Endothelial cell of umbilical vein (primary cell): ENCODE results near the gene SWAP70. TPM values are rescaled to one million over a fixed set of nuclear protein-coding genes. Genes with fewer than 3 reads are reported as not detected.

ENCODE experiments used
- BruUV-seq: library from RNA; stranded (reverse); fragments of 400-500 nt; replicated peaks from 2 replicates; lab custom pipeline; 2021; lab: Mats Ljungman, UMichigan
- CTCF ChIA-PET: fragments of 300-600, 350-600 bp; sonication (Branson Sonifier 250); formaldehyde crosslinking; loops from one replicate; lab custom pipeline; 2021; ENCODE audit warnings: antibody characterized with exemption, inconsistent platforms; lab: Charles Lee
- POLR2A ChIA-PET: fragments of 300-600, 350-600 bp; sonication (Branson Sonifier 250); formaldehyde crosslinking; loops from one replicate; lab custom pipeline; 2021; ENCODE audit warnings: antibody characterized with exemption, inconsistent platforms; lab: Charles Lee
- DNase-seq: peaks from one replicate; pipeline ENCODE4 v3.0.0-alpha.2; 2011; ENCODE audit warnings: low read depth, low spot score
- FAIRE-seq: peaks from 2 replicates; lab custom pipeline; 2011; peaks lifted over from hg19 to GRCh38; lab: Jason Lieb, UNC
- H2AFZ ChIP-seq: 2 replicates; pipeline ENCODE4 v1.6.0; 2012; ENCODE audit warnings: low read depth, low read length, control low read depth, inconsistent platforms
- H3K27ac ChIP-seq: 2 replicates; pipeline ENCODE4 v1.5.1; 2011; ENCODE audit warnings: low read depth, mild to moderate bottlenecking, control low read depth, low read length, moderate library complexity; ENCODE audit not compliant: insufficient read depth
- H3K27me3 ChIP-seq, 2 experiments: 2 replicates each; pipeline versions ENCODE4 v1.6.0 to v1.6.1; 2011; ENCODE audit warnings: low read length in 2 of 2, mixed read lengths in 1 of 2; ENCODE audit not compliant: control insufficient read depth in 2 of 2, insufficient read depth in 2 of 2
- H3K36me3 ChIP-seq, 2 experiments: 2 replicates in 1 of 2; 3 replicates in 1 of 2; pipeline ENCODE4 v1.5.1; 2011; ENCODE audit warnings: low read length in 2 of 2, mild to moderate bottlenecking in 1 of 2, moderate library complexity in 1 of 2; ENCODE audit not compliant: control insufficient read depth in 2 of 2, insufficient read depth in 2 of 2; ENCODE audit errors: extremely low read depth in 1 of 2
- H3K4me1 ChIP-seq: 3 replicates; pipeline ENCODE4 v1.5.1; 2011; ENCODE audit warnings: mild to moderate bottlenecking, low read length; ENCODE audit not compliant: control insufficient read depth, insufficient read depth; ENCODE audit errors: extremely low read depth
- H3K4me2 ChIP-seq: 2 replicates; pipeline ENCODE4 v1.6.1; 2011; ENCODE audit warnings: low read length, control low read depth, mixed read lengths; ENCODE audit not compliant: insufficient read depth
- H3K4me3 ChIP-seq, 3 experiments: fragments of 200-600 bp in 1 of 3; sonication (generic), shearing (Covaris generic) in 1 of 3; replicated peaks in 1 of 3; 2 replicates each; pipeline ENCODE4 v1.5.1; 2011 to 2016; ENCODE audit warnings: control low read depth in 3 of 3, low read length in 3 of 3, mild to moderate bottlenecking in 2 of 3, inconsistent platforms in 1 of 3, low read depth in 1 of 3, moderate library complexity in 1 of 3; ENCODE audit not compliant: insufficient read depth in 1 of 3
- H3K79me2 ChIP-seq: 2 replicates; pipeline ENCODE4 v1.6.0; 2012; ENCODE audit warnings: low read length, inconsistent platforms; ENCODE audit not compliant: control insufficient read depth, insufficient read depth
- H3K9ac ChIP-seq: replicated peaks from 2 replicates; pipeline ENCODE3; 2011; ENCODE audit warnings: low read length, control low read depth; ENCODE audit not compliant: insufficient read depth; ENCODE audit errors: extremely low read depth
- H3K9me1 ChIP-seq: replicated peaks from 3 replicates; pipeline ENCODE4 v1.6.0; 2011; ENCODE audit warnings: mild to moderate bottlenecking, low read length; ENCODE audit not compliant: control insufficient read depth, insufficient read depth; ENCODE audit errors: extremely low read depth
- H3K9me3 ChIP-seq: replicated peaks from 2 replicates; pipeline ENCODE4 v1.5.1; 2012; ENCODE audit warnings: low read length, inconsistent platforms; ENCODE audit not compliant: control insufficient read depth, insufficient read depth
- H4K20me1 ChIP-seq: replicated peaks from 2 replicates; pipeline ENCODE3; 2011; ENCODE audit warnings: mild to moderate bottlenecking, low read length; ENCODE audit not compliant: control insufficient read depth, insufficient read depth; ENCODE audit errors: extremely low read depth
- EZH2 ChIP-seq: IDR thresholded peaks from 2 replicates; pipeline ENCODE4 v1.6.1; 2012; ENCODE audit warnings: borderline replicate concordance, low read depth, mild to moderate bottlenecking, moderate library complexity, low read length, inconsistent platforms; ENCODE audit not compliant: severe bottlenecking
- FOS ChIP-seq: IDR thresholded peaks from 2 replicates; pipeline ENCODE4 v1.6.1; 2011; ENCODE audit warnings: mild to moderate bottlenecking, low read length, moderate library complexity, borderline replicate concordance; ENCODE audit not compliant: insufficient read depth
- GATA2 ChIP-seq: IDR thresholded peaks from 2 replicates; pipeline ENCODE4 v1.7.0; 2011; ENCODE audit warnings: low read depth, mild to moderate bottlenecking, moderate library complexity, mixed read lengths, low read length; ENCODE audit not compliant: insufficient read length, insufficient read depth
- MYC ChIP-seq: IDR thresholded peaks from one replicate; pipeline ENCODE4 v1.6.1; 2011; ENCODE audit warnings: mild to moderate bottlenecking, low read depth, low read length
- POLR2A ChIP-seq: IDR thresholded peaks from 2 replicates; pipeline ENCODE4 v1.6.1; 2012; ENCODE audit warnings: low read depth, mild to moderate bottlenecking, control low read depth, low read length
- POLR2AphosphoS5 ChIP-seq: IDR thresholded peaks from 2 replicates; pipeline ENCODE4 v1.6.1; 2012; ENCODE audit warnings: low read depth, mild to moderate bottlenecking, control low read depth, low read length, moderate library complexity; ENCODE audit not compliant: insufficient read depth
- dilution Hi-C: fragments of 300-500 bp; cut with MboI; formaldehyde crosslinking; loops from one replicate; pipeline ENCODE4 v1.15.0; 2019; ENCODE audit warnings: low sequenced_read_pairs; ENCODE audit not compliant: extremely low pct_ligation_motif_present
- intact Hi-C: fragments of 100-400 bp; cut with micrococcal nuclease; formaldehyde crosslinking; loops from one replicate; pipeline ENCODE4 v1.10.0; 2022
- polyA plus RNA-seq, 4 experiments: library from polyadenylated mRNA; depleted of rRNA in 3 of 4; stranded (reverse) in 3 of 4; unstranded in 1 of 4; fragments of >200 nt; gene quantifications; 2 replicates each; pipeline versions ENCODE4 v1.2.1 to v1.2.3, GENCODE V29; 2011 to 2012; ENCODE audit warnings: missing spikeins in 1 of 4
- total RNA-seq: library from RNA; stranded (reverse); gene quantifications from 2 replicates; pipeline ENCODE4 v1.2.3, GENCODE V29; 2021
- TF ChIP-seq, protein P1 (sequence below): IDR thresholded peaks from 2 replicates; pipeline ENCODE4 v1.6.1; 2011; ENCODE audit not compliant: insufficient read depth, insufficient read length
- TF ChIP-seq, protein P2 (sequence below), 2 donors: IDR thresholded peaks; 1 replicate in 1 of 2; 2 replicates in 1 of 2; pipeline ENCODE4 v1.5.1; 2011; ENCODE audit warnings: low read length in 2 of 2, mild to moderate bottlenecking in 2 of 2, moderate library complexity in 2 of 2, control low read depth in 1 of 2, inconsistent platforms in 1 of 2, low read depth in 1 of 2; ENCODE audit not compliant: insufficient read depth in 1 of 2; ENCODE audit errors: extremely low read depth in 1 of 2

The SWAP70 gene
- total and polyA plus RNA-seq, 2 donors (not counting 3 experiments of a cell fraction or from before 2014, with no cell fraction given): 52.5 to 165 TPM

DNA sequence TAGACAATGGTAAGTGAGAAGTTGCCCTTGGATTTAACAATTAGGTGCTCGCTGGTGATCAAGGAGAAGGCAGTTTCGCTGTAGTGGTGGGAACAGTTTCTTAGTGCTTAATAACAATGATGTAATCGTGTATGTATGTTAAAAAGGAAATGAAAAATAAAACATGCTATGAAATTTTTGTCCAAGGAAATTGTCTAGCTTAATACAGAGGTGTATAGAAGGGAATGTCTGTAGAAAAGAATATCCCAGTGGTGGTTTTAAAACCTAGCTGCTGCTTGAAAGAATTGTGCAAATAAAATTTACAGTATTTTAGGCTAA lies 53.1 kb downstream of the SWAP70 start:
- Histone ChIP-seq H3K79me2 (peaks cover 49% of the 10 kb centered on the region), H4K20me1 (no peaks in the 10 kb centered on the region), H3K4me3 (peak overlapping the region in 1 of 3 experiments; percentile 3), H3K27ac (peak overlapping the region; percentile 94), H3K9me1 (no peaks in the 10 kb centered on the region), H3K4me1 (peaks cover 63% of the 10 kb centered on the region), H3K27me3 (no peaks in the 10 kb centered on the region), H3K9me3 (no peaks in the 10 kb centered on the region), H3K36me3 (peaks cover 0 to 7% of the 10 kb centered on the region in 2 experiments), H3K4me2 (peak overlapping the region; percentile 36), H3K9ac (peak overlapping the region; percentile 48), H2AFZ (no peak overlapping the region)
- DNase-seq (no peak), FAIRE-seq (no peak)
- dilution Hi-C loops: no loop called here
- intact Hi-C loops: loop anchor here (1.0 to 2.0 kb wide), 2 partner anchors 14 to 90 kb away; no protein-coding TSS in a partner anchor
- ChIA-PET CTCF (interaction anchor here (1.0 to 2.9 kb wide), 7 partner anchors 8 to 142 kb away, joined by 3 to 16 read pairs (median 9); no protein-coding TSS in a partner anchor), POLR2A (interaction anchor here (0.6 to 1.7 kb wide), 5 partner anchors 10 to 753 kb away, joined by 3 to 5 read pairs (median 3); partner anchors contain the start of genes ADM, TMEM9B and ZNF143)
- TSS peak; percentile 4 for BruUV-seq
- TF ChIP-seq EZH2 (no peak), POLR2AphosphoS5 (no peak), POLR2A (no peak), GATA2 (no peak), MYC (no peak), FOS (no peak)
- TF ChIP-seq, protein P1, sequence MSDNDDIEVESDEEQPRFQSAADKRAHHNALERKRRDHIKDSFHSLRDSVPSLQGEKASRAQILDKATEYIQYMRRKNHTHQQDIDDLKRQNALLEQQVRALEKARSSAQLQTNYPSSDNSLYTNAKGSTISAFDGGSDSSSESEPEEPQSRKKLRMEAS: no peak
- TF ChIP-seq, protein P2, sequence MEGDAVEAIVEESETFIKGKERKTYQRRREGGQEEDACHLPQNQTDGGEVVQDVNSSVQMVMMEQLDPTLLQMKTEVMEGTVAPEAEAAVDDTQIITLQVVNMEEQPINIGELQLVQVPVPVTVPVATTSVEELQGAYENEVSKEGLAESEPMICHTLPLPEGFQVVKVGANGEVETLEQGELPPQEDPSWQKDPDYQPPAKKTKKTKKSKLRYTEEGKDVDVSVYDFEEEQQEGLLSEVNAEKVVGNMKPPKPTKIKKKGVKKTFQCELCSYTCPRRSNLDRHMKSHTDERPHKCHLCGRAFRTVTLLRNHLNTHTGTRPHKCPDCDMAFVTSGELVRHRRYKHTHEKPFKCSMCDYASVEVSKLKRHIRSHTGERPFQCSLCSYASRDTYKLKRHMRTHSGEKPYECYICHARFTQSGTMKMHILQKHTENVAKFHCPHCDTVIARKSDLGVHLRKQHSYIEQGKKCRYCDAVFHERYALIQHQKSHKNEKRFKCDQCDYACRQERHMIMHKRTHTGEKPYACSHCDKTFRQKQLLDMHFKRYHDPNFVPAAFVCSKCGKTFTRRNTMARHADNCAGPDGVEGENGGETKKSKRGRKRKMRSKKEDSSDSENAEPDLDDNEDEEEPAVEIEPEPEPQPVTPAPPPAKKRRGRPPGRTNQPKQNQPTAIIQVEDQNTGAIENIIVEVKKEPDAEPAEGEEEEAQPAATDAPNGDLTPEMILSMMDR (IDR thresholded peaks at IDR 0.05; ENCODE audit: extremely low read depth in 1 of 2, insufficient read depth in 1 of 2, low read depth in 1 of 2, low read length in 2 of 2): no peak
